GM12873 (cell line): Measurements from ENCODE around the gene ANAPC2.

Source experiments
- TF ChIP-seq, protein P1 (sequence below): IDR thresholded peaks from 2 replicates; pipeline ENCODE4 v1.5.1; 2012; ENCODE audit warnings: low read depth, mild to moderate bottlenecking, moderate library complexity, low read length, control low read depth; ENCODE audit not compliant: insufficient read depth; ENCODE audit errors: missing control alignments

Gene ANAPC2

DNA sequence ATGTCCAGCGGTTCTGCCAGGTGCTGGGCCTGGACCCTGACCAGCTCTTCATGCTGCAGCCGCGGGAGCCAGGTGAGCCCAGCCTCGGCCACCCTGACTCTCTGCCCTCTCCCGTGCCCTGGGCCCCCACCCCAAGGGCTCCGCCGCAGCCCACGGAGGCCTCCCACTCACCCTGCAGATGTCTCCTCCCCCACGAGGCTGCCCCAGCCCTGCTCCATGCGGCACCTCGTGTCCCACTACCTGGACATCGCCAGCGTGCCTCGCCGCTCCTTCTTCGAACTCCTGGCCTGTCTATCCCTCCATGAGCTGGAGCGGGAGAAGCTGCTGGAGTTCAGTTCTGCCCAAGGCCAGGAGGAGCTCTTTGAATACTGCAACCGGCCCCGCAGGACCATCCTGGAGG is 26.3 kb upstream of the ANAPC2 start:
- TF ChIP-seq, protein P1, sequence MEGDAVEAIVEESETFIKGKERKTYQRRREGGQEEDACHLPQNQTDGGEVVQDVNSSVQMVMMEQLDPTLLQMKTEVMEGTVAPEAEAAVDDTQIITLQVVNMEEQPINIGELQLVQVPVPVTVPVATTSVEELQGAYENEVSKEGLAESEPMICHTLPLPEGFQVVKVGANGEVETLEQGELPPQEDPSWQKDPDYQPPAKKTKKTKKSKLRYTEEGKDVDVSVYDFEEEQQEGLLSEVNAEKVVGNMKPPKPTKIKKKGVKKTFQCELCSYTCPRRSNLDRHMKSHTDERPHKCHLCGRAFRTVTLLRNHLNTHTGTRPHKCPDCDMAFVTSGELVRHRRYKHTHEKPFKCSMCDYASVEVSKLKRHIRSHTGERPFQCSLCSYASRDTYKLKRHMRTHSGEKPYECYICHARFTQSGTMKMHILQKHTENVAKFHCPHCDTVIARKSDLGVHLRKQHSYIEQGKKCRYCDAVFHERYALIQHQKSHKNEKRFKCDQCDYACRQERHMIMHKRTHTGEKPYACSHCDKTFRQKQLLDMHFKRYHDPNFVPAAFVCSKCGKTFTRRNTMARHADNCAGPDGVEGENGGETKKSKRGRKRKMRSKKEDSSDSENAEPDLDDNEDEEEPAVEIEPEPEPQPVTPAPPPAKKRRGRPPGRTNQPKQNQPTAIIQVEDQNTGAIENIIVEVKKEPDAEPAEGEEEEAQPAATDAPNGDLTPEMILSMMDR: no peak

DNA sequence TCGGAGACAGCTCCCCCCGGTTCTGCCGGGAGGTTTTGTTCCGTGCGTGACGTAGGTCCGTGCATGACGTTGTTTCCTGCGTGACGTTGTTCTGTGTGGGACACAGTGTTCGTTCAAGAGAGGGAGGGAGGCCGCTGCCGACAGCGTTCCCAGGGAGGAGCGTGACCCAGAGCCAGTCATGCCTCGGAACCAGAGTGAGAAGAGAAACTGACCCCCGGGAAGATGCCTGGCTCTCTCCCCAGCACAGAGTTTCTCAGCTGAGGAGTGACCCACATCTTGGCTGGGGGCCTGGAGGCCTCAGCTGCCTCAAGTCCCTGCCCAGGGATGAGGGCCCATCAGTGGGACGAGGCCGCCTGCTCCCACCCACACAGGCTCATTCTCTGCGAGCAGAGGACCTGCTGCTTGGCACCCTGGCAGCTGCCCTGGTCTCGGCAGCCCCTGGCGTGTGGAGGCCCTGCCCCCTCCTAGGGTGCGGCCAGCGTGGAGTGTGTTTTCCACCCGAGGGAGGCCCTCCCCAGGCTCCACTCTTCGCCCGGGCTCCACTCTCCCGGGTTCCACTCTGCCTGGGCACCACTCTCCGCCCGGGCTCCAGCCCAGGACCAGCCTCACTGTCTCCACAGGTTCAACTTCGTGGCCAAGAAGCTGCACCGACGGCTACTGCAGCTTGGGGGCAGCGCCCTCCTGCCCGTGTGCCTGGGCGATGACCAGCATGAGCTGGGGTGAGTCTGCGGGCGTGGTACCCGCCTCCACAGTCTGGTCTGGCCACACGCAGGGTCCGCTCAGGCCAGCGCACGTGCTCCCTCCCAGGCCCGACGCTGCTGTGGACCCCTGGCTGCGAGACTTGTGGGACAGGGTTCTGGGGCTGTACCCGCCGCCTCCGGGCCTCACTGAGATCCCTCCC is 25.1 kb upstream of the ANAPC2 start:
- TF ChIP-seq, protein P1: no peak

DNA sequence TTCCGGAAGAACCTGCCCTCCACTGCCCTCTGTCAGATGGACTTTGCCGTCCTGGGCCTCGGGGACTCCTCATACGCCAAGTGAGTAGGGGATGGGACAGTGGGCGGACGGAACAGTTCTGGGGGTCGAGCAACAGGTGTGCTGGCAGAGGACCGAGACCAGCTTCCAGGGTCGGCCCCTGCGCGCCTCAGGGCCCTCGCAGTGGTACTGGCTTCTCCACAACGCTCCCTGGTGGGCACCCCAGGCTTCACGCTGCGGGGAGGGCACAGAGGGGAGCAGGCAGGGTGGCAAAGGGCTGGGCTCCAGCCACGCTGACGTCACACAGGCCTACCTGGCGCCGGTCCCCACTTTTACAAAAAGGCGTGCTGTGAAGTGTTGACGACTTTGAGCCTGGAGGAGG is 24.2 kb upstream of the ANAPC2 start:
- TF ChIP-seq, protein P1: no peak

DNA sequence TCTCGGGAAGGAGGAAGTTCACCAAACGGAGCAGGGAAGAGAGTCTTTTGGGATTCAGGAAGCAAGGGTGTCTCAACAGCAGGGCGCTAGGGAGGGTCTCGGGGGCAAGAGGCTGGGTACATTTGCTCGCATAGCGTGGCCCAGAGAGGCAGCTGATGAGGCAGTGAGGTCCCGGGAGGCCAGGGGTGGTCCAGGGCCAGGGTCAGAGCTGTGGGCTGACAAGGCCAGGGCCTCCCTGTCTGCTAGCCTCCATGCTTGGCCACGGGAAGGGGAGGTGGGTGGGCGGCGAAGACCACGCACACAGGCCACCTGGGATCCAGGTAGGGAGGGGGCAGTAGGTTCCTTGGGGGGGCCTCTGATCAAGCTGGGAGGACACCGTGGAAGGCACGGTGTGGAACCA is 23.2 kb upstream of the ANAPC2 start:
- TF ChIP-seq, protein P1: no peak

DNA sequence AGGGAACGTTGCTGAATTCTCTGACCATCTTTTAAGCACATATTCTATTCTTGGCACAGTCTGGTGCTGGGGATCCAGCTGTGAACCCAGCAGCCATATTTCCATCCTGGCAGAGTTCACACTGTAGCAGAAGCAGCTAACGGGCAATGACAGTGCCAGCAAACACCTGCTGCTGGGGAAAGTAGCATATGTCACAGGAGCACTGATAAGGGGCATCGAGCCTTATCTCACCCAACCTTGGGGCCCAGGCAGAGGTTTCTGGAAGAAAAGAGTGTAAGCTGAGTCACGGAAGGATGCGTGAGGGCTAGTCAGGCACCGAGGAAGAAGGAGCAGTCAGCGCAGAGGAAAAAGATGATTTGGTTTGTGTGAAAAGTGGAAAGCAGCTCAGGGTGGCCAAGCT is 18.2 kb upstream of the ANAPC2 start:
- TF ChIP-seq, protein P1: no peak

DNA sequence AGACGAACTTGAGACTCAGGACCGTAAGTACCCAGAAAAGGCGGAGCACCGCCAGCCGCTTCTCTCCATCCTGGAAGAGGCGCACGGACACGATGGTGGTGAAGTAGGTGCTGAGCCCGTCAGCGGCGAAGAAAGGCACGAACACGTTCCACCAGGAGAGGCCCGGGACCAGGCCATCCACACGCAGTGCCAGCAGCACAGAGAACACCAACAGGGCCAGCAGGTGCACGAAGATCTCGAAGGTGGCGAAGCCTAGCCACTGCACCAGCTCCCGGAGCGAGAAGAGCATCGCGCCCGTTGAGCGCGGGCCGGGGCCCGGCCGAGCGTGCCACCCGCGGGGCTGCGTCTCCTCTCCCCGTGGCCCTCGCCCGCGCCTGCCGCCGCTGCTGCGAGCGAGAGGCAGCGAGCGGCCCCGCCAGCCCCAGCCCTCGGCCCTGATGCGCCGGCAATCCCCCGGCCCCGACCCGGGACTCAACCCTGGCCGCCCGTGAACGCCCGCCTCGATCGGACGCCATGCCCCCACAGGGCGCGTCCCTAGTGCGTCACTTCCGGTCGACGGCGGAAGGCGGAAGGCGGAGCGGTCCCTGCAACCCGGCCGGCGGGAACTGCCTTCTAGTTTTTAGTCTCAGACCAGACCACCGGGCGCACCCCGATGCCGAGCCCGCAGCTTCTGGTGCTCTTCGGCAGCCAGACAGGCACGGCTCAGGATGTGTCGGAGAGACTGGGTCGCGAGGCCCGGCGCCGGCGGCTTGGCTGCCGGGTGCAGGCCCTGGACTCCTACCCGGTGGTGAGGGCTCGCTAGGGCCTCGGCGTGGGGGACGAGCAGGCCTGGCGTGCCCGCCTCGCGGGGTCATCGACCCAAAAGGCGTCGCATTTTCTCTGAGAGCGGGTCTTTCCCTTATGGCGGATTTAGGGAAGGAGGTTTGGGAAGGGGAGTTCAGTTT is 17.0 kb upstream of the ANAPC2 start, which contains the start of the genes NDOR1 and TMEM203:
NDOR1 (plus strand) TSS at position 575 of the 944 bp plus-strand sequence; CDS start at position 653, 78 bp downstream.
TMEM203 (minus strand) TSS at position 523 of the 944 bp plus-strand sequence; CDS start at position 289, 234 bp downstream.
- TF ChIP-seq, protein P1: no peak

DNA sequence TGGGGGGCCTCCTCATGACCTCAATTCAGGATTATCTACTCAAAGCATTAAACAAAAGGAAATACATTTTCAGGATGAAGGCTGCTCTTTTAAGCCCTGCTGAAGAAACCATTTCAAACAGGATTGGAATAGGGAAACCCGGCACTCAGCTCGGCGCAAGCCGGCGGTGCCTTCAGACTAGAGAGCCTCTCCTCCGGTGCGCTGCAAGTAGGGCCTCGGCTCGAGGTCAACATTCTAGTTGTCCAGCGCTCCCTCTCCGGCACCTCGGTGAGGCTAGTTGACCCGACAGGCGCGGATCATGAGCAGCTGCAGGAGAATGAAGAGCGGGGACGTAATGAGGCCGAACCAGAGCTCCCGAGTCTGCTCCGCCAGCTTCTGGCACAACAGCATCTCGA is 16.4 kb upstream of the ANAPC2 start:
- TF ChIP-seq, protein P1: no peak
